HG03064 (cell line): ENCODE results near the gene BNIP1.

Experiments
- ATAC-seq: cut with Tn5 transposase; IDR thresholded peaks from one replicate; pipeline ENCODE4 v1.9.1; 2021; ENCODE audit warnings: low read depth; ENCODE audit not compliant: unreplicated experiment

The BNIP1 gene

GRCh38 chr5:173163219-173163618, 18.9 kb downstream of the BNIP1 start:
- ATAC-seq = no peak

- no peak for ATAC-seq
Measured at GRCh38 chr5:173165177-173166016, 21.1 kb downstream of the BNIP1 start.

GRCh38 chr5:173172166-173172565, 27.8 kb downstream of the BNIP1 start:
- ATAC-seq = no peak

- ATAC-seq = no peak
Measured at GRCh38 chr5:173175523-173175922, 31.2 kb downstream of the BNIP1 start.

- ATAC-seq = no peak
Measured at GRCh38 chr5:173178369-173178910, 34.1 kb downstream of the BNIP1 start.

GRCh38 chr5:173180331-173180730, 36.0 kb downstream of the BNIP1 start:
- no peak for ATAC-seq

- ATAC-seq = no peak
Measured at GRCh38 chr5:173187054-173187743, 42.9 kb downstream of the BNIP1 start.

GRCh38 chr5:173188280-173188679, 43.9 kb downstream of the BNIP1 start:
- ATAC-seq = no peak

GRCh38 chr5:173191015-173191414, 46.7 kb downstream of the BNIP1 start:
- ATAC-seq = no peak

- ATAC-seq = no peak
Measured at GRCh38 chr5:173191561-173191960, 47.2 kb downstream of the BNIP1 start.

GRCh38 chr5:173192561-173192960, 48.2 kb downstream of the BNIP1 start:
- ATAC-seq = no peak

- no peak for ATAC-seq
Measured at GRCh38 chr5:173196133-173196952, 52.0 kb downstream of the BNIP1 start.

GRCh38 chr5:173197375-173197891, 53.1 kb downstream of the BNIP1 start:
- ATAC-seq = no peak

- no peak for ATAC-seq
Measured at GRCh38 chr5:173198049-173198448, 53.7 kb downstream of the BNIP1 start.

GRCh38 chr5:173200356-173200755, 56.0 kb downstream of the BNIP1 start:
- ATAC-seq = no peak

- ATAC-seq = no peak
Measured at GRCh38 chr5:173201636-173202265, 57.4 kb downstream of the BNIP1 start.

GRCh38 chr5:173202266-173202875, 58.0 kb downstream of the BNIP1 start:
- ATAC-seq = no peak

- no peak for ATAC-seq
Measured at GRCh38 chr5:173204185-173204979, 60.1 kb downstream of the BNIP1 start.

GRCh38 chr5:173205916-173206315, 61.6 kb downstream of the BNIP1 start:
- ATAC-seq = no peak
